Measurements from ENCODE around the gene LGMN.
"Not testable (repeated sequence)": the region's sequence is repeated elsewhere in the genome, so short reads cannot be mapped to it uniquely, and the experiment has no call there.

Gene LGMN

DNA sequence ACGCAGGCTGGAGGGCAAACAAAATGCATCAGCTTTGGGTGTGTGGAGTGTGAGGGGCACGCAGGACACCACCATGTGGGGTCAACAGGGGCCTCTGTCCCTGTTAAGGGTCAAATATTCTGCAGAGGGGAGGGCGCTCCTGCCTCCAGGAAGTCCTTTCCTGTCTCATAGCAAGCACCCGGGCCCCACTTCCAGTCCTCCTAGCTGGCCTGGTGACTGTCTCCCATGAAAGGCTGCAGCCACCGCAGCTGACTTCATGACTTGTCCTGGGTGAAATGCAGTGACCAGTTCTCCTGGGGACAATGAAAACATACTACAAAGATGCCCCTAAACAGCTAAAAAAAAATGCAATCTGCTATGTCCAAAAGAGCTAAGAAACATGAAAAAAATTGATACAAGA, 53.6 kb downstream of the LGMN start:
- no peak for DNase-seq (ENCODE audit: low spot score)

DNA sequence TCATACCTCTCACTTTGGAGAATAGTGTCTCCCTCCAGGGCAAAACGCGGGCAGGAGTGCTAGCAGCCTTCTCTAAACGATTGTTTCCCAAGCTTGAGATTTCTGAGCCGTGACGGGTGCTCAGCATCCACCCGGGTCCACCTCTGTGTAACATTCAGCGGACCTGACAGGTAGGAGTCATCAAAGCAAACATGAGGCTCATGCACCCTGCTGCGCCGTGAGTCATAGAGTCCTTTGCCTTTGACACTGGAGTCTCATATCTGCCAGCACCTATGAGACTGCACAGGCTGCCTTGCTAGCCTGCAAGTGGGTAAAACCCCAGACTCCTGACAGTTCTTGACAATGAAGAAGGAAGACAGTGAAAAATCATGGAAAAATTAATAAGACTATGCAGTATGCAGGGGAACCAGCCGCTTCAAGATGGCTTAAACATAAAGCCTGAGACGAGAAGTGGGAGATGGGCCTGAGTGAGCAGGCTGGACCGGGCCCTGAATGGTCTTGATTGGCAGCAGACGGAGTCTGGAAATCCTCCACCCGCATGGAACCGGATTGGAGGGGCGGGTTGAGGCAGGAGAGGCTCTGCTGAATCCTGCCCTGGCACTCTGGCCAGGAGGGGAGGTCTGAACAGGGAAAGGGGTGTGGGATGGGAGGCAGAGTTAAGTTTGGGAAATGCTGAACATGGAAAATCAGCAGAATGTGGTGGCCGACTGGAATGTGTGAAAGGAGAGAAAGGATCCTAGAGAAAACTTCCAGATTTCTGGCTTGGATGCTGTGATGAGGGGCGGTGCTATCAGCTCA, 54.2 kb downstream of the LGMN start:
- DNase-seq (ENCODE audit: low spot score), result no peak

DNA sequence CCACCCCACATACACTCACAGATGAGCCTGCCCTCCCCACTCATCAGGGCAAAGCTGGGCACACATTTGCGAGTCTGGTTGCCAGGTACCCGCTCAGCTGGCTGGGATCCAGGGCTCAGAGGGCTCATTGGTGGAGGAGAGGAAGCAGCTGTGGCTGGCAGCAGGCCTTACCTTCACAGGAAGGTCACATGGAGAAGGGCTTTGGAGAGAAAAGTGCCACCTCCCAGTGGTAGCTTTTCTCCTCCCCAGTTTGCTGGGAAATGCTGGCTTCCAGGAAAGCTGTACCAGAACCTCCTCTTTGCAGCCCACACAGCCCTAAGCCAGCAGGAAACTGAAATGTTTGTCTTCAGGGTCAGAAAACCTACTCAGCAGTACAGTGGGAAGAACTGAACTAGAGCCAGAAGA, 55.6 kb downstream of the LGMN start:
- DNase-seq (ENCODE audit: low spot score), result no peak

DNA sequence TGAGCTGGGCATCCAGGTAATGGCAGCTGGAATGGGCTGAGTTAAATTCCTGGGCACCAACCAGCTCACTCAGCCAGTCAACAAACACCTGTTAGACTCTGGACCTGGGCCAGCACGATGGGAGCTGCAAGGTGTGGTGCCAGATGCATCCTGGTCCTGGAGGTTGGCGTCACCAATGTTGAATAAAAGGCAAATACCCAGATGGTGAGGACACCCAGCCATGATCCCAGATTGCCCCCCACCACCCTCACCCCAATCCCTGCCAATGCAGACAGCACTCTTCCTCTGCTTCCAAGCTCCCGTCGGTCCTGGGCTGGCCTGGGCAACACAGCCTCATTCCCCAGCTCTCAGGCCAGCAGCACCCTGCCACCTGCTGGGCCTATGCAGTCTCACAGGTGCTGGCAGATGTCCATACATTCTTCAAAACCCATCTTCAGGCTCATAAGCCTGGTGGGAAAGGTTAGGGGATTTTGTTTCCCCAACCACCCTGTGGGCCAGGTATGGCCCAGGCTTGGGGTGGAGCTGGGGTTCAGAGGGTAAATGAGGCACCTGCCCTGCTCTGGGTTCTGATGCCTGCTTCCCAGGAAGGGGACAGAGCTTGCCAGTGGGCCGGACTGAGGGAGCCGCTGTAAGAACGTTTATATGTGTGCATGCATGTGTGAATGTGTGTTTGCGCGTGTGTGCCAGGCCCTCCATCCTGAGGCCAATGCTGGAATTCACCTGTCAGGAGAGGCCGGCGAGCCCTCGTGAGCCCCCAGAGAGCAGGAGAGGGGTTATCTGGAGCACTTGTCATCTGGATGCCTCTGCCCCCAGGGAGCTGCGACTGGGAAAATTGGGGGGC, 58.0 kb downstream of the LGMN start:
- DNase-seq (ENCODE audit: low spot score), result peak; percentile 51

DNA sequence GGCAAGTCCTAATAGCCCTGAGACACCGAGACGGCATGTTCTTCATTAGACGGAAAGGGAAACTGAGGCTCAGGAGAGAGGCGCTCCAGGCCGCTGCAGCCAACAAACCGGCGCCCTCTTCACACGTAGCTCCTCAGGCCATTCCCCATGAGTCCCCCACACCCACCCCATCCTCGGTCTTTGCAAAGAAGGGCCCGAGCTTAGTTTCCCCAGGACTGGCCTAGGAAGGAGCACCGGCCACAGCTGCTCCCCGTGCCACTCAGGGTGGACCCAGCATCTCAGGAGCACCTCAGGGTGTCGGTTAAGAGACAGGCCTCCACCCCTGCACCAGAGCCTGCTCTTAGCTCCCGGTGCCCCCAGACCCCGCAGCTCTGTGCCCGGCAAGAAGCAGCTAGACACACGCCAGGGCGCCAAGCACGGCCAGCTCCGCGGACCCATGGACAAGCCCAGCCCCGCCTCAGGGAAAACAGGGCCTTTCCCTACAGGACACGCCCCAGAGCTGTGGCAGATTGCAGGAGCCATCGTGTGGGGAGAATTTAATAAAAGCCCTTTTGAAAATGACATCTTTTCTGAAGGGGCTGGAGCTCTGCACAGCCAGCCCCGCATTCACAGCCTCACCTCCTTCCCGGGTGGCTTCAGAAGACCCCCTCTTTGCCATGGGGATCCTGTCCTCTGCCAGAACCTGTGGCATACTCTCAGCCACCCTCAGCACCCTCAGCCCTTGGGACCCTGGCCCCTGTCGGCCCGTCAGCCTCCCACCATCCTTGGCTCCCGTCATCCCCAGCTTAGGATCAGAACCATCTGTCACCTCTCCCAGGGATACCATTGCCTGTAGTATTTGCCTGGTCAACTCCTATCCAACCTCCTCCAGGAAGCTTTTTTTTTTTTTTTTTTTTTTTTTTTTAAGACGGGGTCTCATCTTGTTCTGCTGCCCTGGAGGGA, 59.7 kb downstream of the LGMN start:
- DNase-seq (ENCODE audit: low spot score), result no peak

DNA sequence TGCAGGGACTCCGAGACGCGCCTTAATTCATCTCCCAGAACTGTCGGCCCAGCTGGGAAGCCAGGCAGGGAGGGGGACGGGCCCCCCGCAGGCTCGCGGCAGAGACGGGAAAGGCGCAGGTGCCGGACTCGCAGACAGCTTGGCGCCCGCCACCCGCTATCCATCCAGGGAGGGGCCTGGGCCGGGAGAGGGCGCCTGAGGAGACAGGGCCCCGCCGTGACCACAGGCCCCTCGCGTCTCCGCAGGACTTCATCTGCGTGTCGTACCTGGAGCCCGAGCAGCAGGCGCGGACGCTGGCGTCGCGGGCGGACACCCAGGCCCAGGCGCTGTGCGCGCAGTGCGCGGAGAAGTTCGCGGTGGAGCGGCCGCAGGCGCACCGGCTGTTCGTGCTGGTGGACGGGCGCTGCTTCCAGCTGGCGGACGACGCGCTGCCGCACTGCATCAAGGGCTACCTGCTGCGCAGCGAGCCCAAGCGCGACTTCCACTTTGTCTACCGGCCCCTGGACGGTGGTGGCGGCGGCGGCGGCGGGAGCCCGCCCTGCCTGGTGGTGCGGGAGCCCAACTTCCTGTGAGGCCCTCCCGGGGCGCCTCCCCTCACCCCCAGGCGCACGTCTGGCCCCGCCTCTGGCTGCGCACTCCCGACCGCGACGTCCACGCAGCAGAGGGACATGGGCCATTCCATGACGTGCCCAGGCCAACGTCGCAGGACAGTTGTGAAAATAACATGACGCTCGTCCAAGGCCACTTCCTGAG, 60.6 kb downstream of the LGMN start:
- DNase-seq (ENCODE audit: low spot score), result no peak

DNA sequence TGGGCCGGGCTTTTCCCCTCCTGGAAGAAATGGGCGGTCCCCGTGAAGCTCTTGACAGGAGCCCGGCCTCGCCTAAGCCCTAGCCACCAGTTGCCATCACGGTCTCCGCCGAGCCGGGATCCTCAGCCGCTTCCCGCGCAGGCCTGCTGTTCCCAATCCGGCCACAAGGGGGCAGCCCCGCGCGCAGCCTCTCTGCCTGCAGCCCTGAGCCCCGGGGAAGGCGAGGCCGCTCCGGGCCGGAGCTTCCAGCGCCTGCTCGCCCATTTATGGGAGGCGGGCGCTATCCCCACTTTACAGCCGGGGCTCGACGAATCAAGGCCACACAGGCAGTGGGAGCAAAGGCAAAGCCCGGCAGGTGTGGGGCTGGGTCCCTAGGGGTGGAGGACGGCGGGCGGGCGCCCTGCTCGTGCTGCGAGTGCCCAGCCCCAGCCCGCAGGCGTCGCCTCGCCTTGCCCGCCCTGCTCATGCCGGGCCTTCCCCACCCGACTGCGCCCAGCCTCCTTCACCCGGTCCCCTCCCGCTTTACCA, 61.5 kb downstream of the LGMN start:
- DNase-seq (ENCODE audit: low spot score), result peak; percentile 70

DNA sequence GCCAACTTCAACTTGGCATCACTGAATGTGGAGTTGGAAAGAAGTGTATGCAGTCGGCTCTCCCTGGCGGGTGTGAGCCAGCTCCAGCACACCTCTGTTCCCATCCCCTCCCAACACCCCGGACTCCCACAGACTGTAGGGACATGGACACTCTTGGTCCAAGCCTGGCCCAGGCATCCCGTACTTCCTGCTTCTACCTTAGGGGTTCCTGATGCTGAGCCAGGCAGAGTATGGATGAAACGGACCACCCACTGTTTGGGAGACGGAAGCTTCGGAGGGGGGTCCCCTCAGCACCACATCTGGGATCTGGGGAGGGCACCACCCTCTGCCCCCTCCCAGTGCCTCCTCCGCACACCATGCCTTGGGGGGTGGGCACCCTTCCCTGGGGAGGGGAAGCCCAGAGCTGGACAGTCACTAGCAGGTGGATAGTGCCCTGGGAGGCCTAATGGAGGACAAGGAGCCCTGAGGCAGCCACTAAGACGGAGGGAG, 62.0 kb downstream of the LGMN start:
- DNase-seq (ENCODE audit: low spot score), result no peak

DNA sequence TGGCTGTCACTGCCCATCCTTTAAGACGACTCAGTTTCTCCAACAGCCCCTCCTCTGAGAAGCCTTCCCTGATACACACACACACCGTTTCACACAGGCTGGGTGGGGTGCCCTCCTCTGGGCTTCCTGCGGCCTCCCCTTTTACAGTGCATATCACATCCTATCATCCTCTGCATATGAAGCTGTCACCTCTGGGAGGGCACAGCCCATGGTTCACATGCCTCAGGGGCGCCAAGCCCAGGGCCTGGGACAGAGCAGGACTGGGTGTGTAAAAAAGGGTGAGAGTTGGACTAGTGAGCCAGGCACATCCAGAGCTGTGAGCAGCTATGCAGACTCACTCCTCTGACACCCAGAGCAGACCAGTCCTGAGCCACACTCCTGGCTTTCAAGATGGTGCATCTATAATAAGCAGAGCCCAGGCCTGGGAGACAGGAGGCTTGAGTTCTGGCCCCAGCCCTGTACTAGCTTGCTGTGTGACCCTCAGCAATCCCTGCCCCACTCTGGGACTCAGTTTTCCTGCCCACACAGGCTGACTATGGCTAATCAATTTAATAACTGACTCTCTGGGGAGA, 62.6 kb downstream of the LGMN start:
- DNase-seq (ENCODE audit: low spot score), result no peak

DNA sequence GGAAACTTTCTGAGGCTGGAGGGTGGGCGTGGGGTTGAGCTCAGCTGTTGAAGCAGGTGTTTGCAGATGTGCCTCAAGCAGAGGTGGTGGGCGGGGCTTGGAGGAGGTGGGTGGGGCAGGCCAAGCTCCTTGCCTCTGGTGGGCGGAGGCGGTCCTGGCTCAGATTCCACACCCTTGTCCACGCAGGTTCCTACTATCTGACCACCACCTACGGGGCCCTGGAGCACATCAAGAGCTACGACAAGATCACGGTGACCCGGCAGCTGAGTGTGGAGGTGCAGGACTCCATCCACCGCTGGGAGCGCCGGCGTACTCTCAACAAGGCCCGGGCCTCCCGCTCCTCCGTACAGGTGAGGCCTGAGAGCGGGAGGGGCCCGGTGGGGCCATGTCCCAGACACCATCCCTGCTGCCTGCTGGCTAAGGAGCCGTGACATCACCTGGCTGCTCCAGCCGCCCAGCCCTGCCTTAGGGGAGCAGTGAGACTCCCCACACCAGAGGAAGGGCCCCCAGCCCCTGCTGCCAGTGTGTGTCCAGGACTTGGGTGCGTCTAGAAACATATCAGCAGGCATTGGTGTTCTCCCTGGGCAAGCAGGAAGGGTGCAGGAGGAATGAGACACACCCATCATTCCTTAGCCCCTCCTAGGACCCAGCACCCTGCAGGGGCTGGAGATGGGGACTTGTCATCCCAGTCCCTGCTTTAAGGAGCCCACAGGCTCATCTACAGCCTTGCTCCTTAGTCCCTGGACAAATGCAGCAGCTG, 63.4 kb downstream of the LGMN start:
- peak; percentile 38 for DNase-seq (ENCODE audit: low spot score)

DNA sequence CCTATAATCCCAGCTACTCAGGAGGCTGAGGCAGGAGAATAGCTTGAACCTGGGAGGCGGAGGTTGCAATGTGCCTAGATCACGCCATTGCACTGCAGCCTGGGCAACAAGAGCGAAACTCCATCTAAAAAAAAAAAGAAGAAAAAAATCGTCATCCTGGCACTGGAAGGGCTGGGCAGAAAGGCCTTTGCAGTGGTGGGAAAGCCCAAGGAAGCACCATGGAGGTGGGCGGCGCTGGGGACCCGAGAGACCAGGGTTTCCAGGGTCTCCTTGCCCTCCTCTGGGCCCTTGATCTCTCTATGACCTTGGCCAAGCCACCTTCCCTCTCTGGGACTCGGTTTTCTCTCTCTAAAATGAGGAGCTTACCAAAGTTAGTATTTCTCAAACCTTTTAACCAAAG, 65.4 kb downstream of the LGMN start:
- no peak for DNase-seq (ENCODE audit: low spot score)

DNA sequence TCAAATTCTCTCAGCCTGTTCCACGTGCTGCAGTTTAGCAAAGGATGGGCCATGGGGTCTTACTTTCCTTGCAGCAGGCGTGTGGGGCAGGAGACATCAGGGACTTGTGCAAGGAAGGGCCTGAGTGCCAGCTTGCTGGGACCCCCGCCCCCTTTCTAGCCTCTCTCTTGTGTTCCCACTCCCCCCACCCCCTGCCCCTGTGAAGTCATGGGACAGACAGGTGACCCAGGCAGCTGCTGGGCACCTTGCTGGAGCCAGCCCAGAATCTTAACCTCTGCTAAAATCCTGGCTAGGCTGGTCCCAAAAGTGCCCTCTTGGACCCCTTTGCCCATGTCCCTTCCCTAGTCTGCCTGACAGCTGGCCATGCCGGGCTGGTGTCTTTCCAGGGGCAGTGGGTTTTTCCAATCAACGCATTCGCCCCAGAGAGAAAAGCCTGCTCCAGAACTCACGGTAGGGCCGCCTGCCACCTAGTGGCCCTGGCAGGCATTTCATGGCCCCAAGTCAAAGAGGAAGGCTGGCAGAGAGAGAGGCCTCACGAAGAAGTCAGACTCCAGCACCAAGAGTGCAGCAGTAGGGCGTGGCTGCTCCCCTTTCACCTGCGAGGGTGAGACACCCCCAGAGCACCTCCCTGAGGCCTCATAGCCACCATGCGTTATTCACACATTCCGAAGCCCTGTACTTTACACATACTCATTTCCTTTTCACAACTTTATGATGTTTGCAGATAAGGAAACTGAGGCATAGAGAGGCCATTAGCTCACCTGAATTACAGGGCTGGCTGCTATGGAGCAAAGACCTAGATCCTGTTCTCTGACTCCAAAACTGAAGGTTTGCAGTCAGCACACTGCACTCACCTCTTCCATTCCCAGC, 67.4 kb downstream of the LGMN start:
- peak; percentile 87 for DNase-seq (ENCODE audit: low spot score)

DNA sequence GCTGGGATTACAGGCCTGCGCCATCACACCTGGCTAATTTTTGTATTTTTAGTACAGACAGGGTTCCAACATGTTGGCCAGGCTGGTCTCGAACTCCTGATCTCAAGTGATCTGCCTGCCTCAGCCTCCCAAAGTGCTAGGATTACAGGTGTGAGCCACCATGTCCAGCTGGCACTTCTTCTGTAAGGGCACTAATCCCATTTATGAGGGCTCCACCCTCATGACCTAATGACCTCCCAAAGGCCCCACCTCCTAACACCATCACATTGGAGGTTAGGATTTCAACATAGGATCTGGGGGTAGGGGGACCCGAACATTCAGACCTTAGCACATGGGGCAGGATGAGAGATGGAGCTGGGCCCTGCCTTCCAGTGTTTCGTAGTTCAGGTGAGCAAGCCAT, 68.1 kb downstream of the LGMN start:
- DNase-seq (ENCODE audit: low spot score), result not testable (repeated sequence)

DNA sequence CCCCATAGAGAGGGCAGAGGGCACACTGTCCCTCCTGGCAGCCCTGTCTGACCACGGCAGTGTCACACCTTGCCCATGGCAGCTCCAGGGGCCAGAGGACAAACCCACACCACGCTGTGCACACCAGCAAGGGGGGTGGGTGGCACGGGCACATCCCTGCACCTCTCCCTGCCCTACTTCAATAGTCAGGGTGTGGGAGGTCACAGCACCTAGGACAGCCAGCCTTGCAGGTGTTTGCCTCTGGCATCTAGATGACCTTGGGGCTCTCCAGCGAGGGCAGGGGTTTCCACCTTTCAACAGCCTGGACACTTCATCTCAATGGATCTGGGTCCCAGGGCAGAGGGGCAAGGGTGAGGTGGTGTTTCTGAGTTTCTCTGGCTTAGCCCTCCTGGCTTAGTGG, 69.2 kb downstream of the LGMN start:
- no peak for DNase-seq (ENCODE audit: low spot score)

DNA sequence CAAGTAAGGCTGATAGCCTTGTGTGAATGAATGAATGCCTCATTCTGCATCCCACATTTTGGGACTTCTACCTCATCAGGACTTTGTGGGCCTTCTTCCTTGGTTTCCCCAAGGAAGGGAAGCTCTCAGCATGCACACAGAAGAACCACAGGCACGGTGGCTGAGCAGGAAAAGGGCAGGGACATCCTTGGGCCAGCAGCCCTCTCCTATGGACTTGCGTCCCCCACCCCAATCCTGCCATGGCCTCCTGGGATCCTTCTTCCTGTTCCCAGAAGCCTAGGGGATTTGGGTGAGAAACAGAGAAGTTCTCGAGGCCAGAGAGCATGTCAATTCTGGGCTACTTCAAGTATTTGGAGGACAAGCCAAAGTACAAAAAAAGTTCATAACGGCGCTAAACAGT, 69.7 kb downstream of the LGMN start:
- no peak for DNase-seq (ENCODE audit: low spot score)

DNA sequence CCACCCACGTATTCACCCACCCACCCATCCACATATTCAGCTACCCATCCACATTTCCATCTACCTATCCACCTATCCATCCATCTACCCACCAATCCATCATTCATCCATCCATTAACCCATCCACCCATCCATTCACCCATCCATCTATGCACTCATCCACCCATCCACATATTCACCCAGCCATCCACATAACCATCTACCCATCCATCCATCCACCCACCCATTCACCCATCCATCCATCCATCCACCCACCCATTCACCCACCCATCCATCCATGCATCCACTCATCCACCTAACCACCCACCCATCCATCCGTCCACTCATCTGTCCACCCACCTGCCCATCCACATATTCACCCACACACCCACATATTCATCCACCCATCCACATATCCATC, 70.5 kb downstream of the LGMN start:
- DNase-seq (ENCODE audit: low spot score), result no peak

DNA sequence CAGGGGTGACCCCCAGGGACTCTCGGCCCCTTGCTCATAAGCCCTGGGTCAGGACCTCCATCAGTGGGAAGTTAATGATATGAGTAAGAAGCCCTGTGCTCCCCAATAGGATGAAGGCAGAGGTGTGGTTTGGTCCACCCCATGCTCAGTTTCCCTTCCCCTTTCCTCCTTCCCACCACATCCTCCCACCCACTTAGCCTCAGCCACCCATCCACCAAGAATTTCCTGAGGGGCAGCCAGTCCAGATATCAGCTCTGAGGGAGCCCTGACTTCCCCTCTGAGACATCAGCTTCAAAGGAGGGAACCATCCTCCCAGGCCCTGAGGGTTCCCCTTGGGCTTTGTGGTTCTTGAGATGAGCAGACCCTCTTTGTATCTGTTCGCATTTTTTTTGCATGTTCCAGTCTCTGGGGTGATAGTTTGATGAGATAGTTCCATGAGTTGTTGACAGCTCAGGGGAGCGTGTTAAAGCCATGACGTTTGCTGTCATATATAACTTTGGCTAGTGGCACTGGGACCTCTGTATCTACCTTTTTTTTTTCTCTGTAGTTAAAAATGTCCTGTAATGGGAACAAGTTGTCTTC, 71.2 kb downstream of the LGMN start:
- DNase-seq (ENCODE audit: low spot score), result peak; percentile 62

DNA sequence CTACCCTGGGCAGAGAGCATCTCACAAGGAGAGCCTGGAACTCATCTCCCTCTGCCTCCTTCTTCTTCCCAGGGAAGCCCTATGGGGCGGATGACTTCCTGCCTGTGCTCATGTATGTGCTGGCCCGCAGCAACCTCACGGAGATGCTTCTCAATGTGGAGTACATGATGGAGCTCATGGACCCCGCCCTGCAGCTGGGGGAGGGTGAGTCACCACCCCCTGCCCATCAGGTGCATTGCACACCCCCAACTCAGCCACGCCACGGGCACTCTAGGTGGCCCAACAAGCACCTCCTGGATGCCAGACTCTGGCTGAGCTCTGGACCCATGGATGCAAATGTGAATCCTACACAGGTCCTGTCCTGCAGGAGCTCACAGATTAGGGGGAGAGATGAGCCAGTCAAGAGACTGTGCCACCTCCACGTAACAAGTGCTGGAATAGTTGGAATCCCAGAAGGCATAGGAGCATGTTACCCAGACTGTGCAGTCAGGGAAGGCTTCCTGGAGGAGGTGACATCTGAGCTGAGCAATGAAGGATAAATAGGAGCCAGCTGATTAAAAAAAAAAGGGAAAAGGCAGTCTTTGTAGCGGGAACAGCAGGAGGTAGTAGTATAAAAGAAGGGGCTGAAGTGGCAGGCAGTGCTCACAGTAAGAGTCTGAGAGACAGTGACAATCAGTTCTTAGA, 71.9 kb downstream of the LGMN start:
- DNase-seq (ENCODE audit: low spot score), result no peak
